ENCODE data around the gene THRB. TPM values are rescaled to one million over a fixed set of nuclear protein-coding genes. Genes with fewer than 3 reads are reported as not detected.

THRB gene
- total and polyA plus RNA-seq, 10 donors, result 1.00 to 26.6 (median 16.2) TPM

- H3K27me3 ChIP-seq (replicated peaks in 1 of 7), result peaks cover 0 to 38% (median 10%) of the 10 kb centered on the region in 7 donors
- TF ChIP-seq POLR2A (IDR thresholded peaks at IDR 0.05) (no peak), CTCF (IDR thresholded peaks at IDR 0.05 in 8 of 11, conservative IDR thresholded peaks at IDR 0.05 in 3 of 11) (no peak), POLR2AphosphoS5 (IDR thresholded peaks at IDR 0.05) (no peak)
- H3K9me3 ChIP-seq, result no peaks in the 10 kb centered on the region
- intact Hi-C loops (cut with DNase I; ENCODE audit: low total_unique reads), result loop anchor here (5.0 kb wide), 1 partner anchor 159 kb away; no protein-coding TSS in a partner anchor
- no peaks in the 10 kb centered on the region for H3K36me3 ChIP-seq
- H3K27ac ChIP-seq, result no peak overlapping the region
- H3K4me3 ChIP-seq, result no peak overlapping the region
- WGBS, 5 donors, result 86 to 95% (median 93%) methylated on average over 2 of the region's 2 CpGs
- H3K4me1 ChIP-seq, result peaks cover 5 to 40% (median 19%) of the 10 kb centered on the region in 6 donors
- no peak for DNase-seq
These were observed 28.6 kb upstream of the THRB start for GRCh38 chr3:24523215-24523614.

GRCh38 chr3:24522146-24522579 lies 27.5 kb upstream of the THRB start:
- H3K27me3 ChIP-seq (replicated peaks in 1 of 7), result peaks cover 0 to 38% (median 10%) of the 10 kb centered on the region in 7 donors
- peak overlapping the region; percentile 42 to 71 (median 56) for H3K4me3 ChIP-seq
- peak overlapping the region; percentile 15 to 86 (median 79) for H3K27ac ChIP-seq
- H3K9me3 ChIP-seq, result no peaks in the 10 kb centered on the region
- H3K36me3 ChIP-seq, result no peaks in the 10 kb centered on the region
- DNase-seq, result peak; percentile 81
- H3K4me1 ChIP-seq, result peaks cover 5 to 40% (median 19%) of the 10 kb centered on the region in 6 donors
- intact Hi-C loops (cut with DNase I; ENCODE audit: low total_unique reads), result loop anchor here (5.0 kb wide), 1 partner anchor 160 kb away; no protein-coding TSS in a partner anchor
- no peak for TF ChIP-seq POLR2A (IDR thresholded peaks at IDR 0.05)
- TF ChIP-seq POLR2AphosphoS5 (IDR thresholded peaks at IDR 0.05), result no peak
- TF ChIP-seq CTCF (IDR thresholded peaks at IDR 0.05 in 8 of 11, conservative IDR thresholded peaks at IDR 0.05 in 3 of 11), result no peak
- 6 to 15% (median 11%) methylated on average over 16 of the region's 16 CpGs for WGBS, 5 donors

GRCh38 chr3:24521420-24522145 lies 26.9 kb upstream of the THRB start:
- Histone ChIP-seq H3K27me3 (replicated peaks in 1 of 7) (peaks cover 0 to 38% (median 10%) of the 10 kb centered on the region in 7 donors), H3K4me3 (peak overlapping the region; percentile 42 to 71 (median 56)), H3K9me3 (no peaks in the 10 kb centered on the region), H3K4me1 (peaks cover 5 to 40% (median 19%) of the 10 kb centered on the region in 6 donors), H3K27ac (peak overlapping the region; percentile 15 to 86 (median 79)), H3K36me3 (no peaks in the 10 kb centered on the region)
- DNase-seq, result peak; percentile 90
- 1 to 2% (median 1%) methylated on average over 35 to 79 of the region's 79 CpGs for WGBS, 5 donors
- intact Hi-C loops (cut with DNase I; ENCODE audit: low total_unique reads), result loop anchor here (5.0 kb wide), 1 partner anchor 161 kb away; no protein-coding TSS in a partner anchor
- peak; percentile 11 to 78 (median 77) for TF ChIP-seq POLR2AphosphoS5 (IDR thresholded peaks at IDR 0.05)
- peak in 1 of 11 experiments; percentile 21 for TF ChIP-seq CTCF (IDR thresholded peaks at IDR 0.05 in 8 of 11, conservative IDR thresholded peaks at IDR 0.05 in 3 of 11)
- no peak for TF ChIP-seq POLR2A (IDR thresholded peaks at IDR 0.05)

- DNase-seq, result no peak
- no peaks in the 10 kb centered on the region for H3K9me3 ChIP-seq
- peaks cover 0 to 38% (median 10%) of the 10 kb centered on the region in 7 donors for H3K27me3 ChIP-seq (replicated peaks in 1 of 7)
- peaks cover 5 to 40% (median 19%) of the 10 kb centered on the region in 6 donors for H3K4me1 ChIP-seq
- H3K27ac ChIP-seq, result peak overlapping the region in 6 of 8 donors; percentile 74 to 86 (median 80)
- H3K36me3 ChIP-seq, result no peaks in the 10 kb centered on the region
- intact Hi-C loops (cut with DNase I; ENCODE audit: low total_unique reads), result loop anchor here (5.0 kb wide), 1 partner anchor 161 kb away; no protein-coding TSS in a partner anchor
- H3K4me3 ChIP-seq, result peak overlapping the region; percentile 42 to 71 (median 56)
- WGBS, 5 donors, result 8 to 15% (median 10%) methylated on average over 7 to 8 of the region's 8 CpGs
- TF ChIP-seq POLR2A (IDR thresholded peaks at IDR 0.05) (no peak), CTCF (IDR thresholded peaks at IDR 0.05 in 8 of 11, conservative IDR thresholded peaks at IDR 0.05 in 3 of 11) (no peak)
These were observed 26.3 kb upstream of the THRB start for GRCh38 chr3:24520976-24521419.
